Measurements from ENCODE around the gene NMRK2.
A peak's percentile ranks its signal among the peaks of the same experiment; 100 is the strongest.

DNA sequence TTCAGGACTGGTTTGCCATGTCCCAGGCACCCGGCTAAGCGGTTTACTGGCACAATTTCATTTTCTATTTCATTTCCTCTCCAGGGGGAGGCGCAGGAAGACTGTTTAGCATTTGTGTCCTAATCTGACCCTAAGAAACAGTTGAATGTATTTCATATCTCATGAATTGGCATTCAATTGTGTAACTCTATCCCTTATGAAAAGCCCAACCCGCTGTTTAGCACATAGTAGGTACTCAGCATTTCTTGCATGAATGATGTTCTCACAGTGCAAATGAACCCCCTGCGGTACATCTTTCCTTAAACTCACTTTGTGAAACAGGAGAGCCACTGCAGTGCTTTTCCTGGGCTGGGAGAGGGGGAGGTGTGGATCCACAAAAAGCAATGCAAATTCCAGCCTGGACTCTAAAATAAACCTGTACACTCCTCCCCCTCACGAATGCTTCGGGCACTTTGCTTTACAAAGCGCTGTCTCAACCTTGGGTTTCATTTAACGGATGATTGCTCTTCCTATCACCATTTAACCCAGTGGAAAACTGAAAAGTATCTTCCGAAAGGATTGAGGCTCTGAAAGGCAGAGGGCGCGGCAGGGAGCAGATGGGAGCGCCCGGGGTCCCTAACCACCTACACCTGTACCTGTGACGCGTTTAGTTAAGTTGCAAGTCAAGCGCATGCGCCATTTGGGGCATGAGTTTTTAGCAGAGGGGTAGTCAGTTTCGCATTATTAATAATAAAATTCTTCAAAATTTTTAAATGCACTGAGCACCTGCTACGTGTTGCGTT lies 53.6 kb downstream of the NMRK2 start:
- TF ChIP-seq CTCF (conservative IDR thresholded peaks at IDR 0.05 in 1 of 2, IDR thresholded peaks at IDR 0.05 in 1 of 2; ENCODE audit: extremely low read depth in 1 of 2, insufficient read depth in 1 of 2, low read depth in 1 of 2, low read length in 2 of 2) (peak; percentile 48 to 68), EZH2 (IDR thresholded peaks at IDR 0.05; ENCODE audit: borderline replicate concordance, low read length) (no peak)
